Colonic mucosa (tissue), 4 donors: ENCODE data around the gene CFAP300. TPM values are rescaled to one million over a fixed set of nuclear protein-coding genes. Genes with fewer than 3 reads are reported as not detected.

ENCODE experiments used
- DNase-seq: peaks from one replicate; pipeline ENCODE4 v3.0.0-alpha.2; 2020
- H3K27ac ChIP-seq: fragments of 200-600 bp; one replicate; pipeline ENCODE4 v1.8.0; 2021
- H3K27me3 ChIP-seq: fragments of 200-600 bp; one replicate; pipeline ENCODE4 v1.8.0; 2021
- H3K36me3 ChIP-seq: fragments of 200-600 bp; one replicate; pipeline ENCODE4 v1.8.0; 2021
- H3K4me1 ChIP-seq: fragments of 200-600 bp; one replicate; pipeline ENCODE4 v1.8.0; 2021; ENCODE audit warnings: mild to moderate bottlenecking
- H3K4me3 ChIP-seq: fragments of 200-600 bp; one replicate; pipeline ENCODE4 v1.8.0; 2021
- H3K9ac ChIP-seq, 2 donors: one replicate each; pipeline ENCODE4 v1.7.0; 2013; ENCODE audit warnings: control low read depth in 2 of 2, low read depth in 2 of 2, low read length in 2 of 2
- H3K9me3 ChIP-seq: fragments of 200-600 bp; one replicate; pipeline ENCODE4 v1.8.0; 2021
- CTCF ChIP-seq: fragments of 200-600 bp; IDR thresholded peaks from one replicate; pipeline ENCODE4 v1.8.0; 2022; ENCODE audit warnings: antibody characterized with exemption, mild to moderate bottlenecking
- intact Hi-C: fragments of 100-400 bp; cut with DNase I; formaldehyde crosslinking; loops from one replicate; pipeline ENCODE4 v1.14.1; 2022
- total RNA-seq, 2 donors: library from RNA; stranded (reverse); fragmentation: NEBNext Ultra II Directional in 1 of 2; extraction: Animal tissue kit (Norgen Biotek cat#: 25700) in 1 of 2; gene quantifications; one replicate each; pipeline ENCODE4 v1.2.1, GENCODE V29; 2021
- donor health status: healthy.
- donor health status: DM: no; HTN: no; CAD: no.
- donor health status: DM: no; HTN: no; CAD: no.

CFAP300 gene
- total RNA-seq, 2 donors from 2014 or later: 0.45 TPM; not detected in 1

- no peaks in the 10 kb centered on the region for H3K4me1 ChIP-seq
- H3K9me3 ChIP-seq: no peaks in the 10 kb centered on the region
- TF ChIP-seq CTCF: peak; percentile 40
- DNase-seq: peak; percentile 77
- H3K9ac ChIP-seq: no peak overlapping the region
- no peak overlapping the region for H3K4me3 ChIP-seq
- peak overlapping the region; percentile 66 for H3K27ac ChIP-seq
- intact Hi-C loops: loop anchor here (2.0 kb wide), 1 partner anchor 145 kb away; no protein-coding TSS in a partner anchor
- H3K27me3 ChIP-seq: no peaks in the 10 kb centered on the region
- no peaks in the 10 kb centered on the region for H3K36me3 ChIP-seq
Observed at GRCh38 chr11:102007567-102008437, 39.4 kb upstream of the CFAP300 start.

GRCh38 chr11:102010776-102011494 lies 36.3 kb upstream of the CFAP300 start:
- Histone ChIP-seq H3K27me3 (no peaks in the 10 kb centered on the region), H3K9me3 (no peaks in the 10 kb centered on the region), H3K4me1 (no peaks in the 10 kb centered on the region), H3K27ac (no peak overlapping the region), H3K36me3 (no peaks in the 10 kb centered on the region), H3K4me3 (no peak overlapping the region), H3K9ac (no peak overlapping the region)
- DNase-seq: peak; percentile 76
- no peak for TF ChIP-seq CTCF
- intact Hi-C loops: no loop called here

- no peaks in the 10 kb centered on the region for H3K36me3 ChIP-seq
- no peak overlapping the region for H3K4me3 ChIP-seq
- H3K27me3 ChIP-seq: no peaks in the 10 kb centered on the region
- intact Hi-C loops: no loop called here
- no peaks in the 10 kb centered on the region for H3K9me3 ChIP-seq
- DNase-seq: no peak
- TF ChIP-seq CTCF: no peak
- no peak overlapping the region for H3K9ac ChIP-seq
- H3K4me1 ChIP-seq: no peaks in the 10 kb centered on the region
- no peak overlapping the region for H3K27ac ChIP-seq
Observed at GRCh38 chr11:102012946-102013345, 34.3 kb upstream of the CFAP300 start.

- intact Hi-C loops: no loop called here
Observed at GRCh38 chr11:102014756-102015155, 32.5 kb upstream of the CFAP300 start.

More at GRCh38 chr11:102014756-102015155, 32.5 kb upstream of the CFAP300 start:
- Histone ChIP-seq H3K9me3 (no peaks in the 10 kb centered on the region), H3K4me3 (no peak overlapping the region), H3K36me3 (no peaks in the 10 kb centered on the region), H3K9ac (no peak overlapping the region), H3K27me3 (no peaks in the 10 kb centered on the region), H3K27ac (no peak overlapping the region), H3K4me1 (no peaks in the 10 kb centered on the region)
- DNase-seq: no peak
- no peak for TF ChIP-seq CTCF
